Right lobe of liver (tissue), 4 donors: ENCODE data around the gene SLU7.

Experiments
- CTCF ChIP-seq, 4 donors: fragments of 200-600 bp in 3 of 4; fragments of 450-650 bp in 1 of 4; IDR thresholded peaks; one replicate each; pipeline versions ENCODE4 v1.5.1 to v1.8.0; 2016 to 2022; ENCODE audit warnings: antibody characterized with exemption in 4 of 4, mild to moderate bottlenecking in 2 of 4
- POLR2A ChIP-seq: fragments of 450-650 bp; IDR thresholded peaks from one replicate; pipeline ENCODE4 v1.6.1; 2017; ENCODE audit warnings: antibody characterized with exemption, mild to moderate bottlenecking
- donor health status: DM: no; HTN: no; CAD: no.
- donor health status: DM: no; HTN: no; CAD: no.
- donor health status: DM: no; HTN: yes; CAD: no.

GRCh38 chr5:160378330-160378729 is 40.6 kb downstream of the SLU7 start:
- no peak for TF ChIP-seq POLR2A
- TF ChIP-seq CTCF (IDR thresholded peaks at IDR 0.05) = no peak
